Spinal cord (tissue), 10 donors: ENCODE measurements around the gene ATP7B. TPM values are rescaled to one million over a fixed set of nuclear protein-coding genes. Genes with fewer than 3 reads are reported as not detected.
"Not testable (repeated sequence)": the region's sequence is repeated elsewhere in the genome, so short reads cannot be mapped to it uniquely, and the experiment has no call there.

ENCODE experiments used
- DNase-seq, 6 donors: peaks; one replicate each; pipeline versions ENCODE4 v3.0.0 to v3.0.0-alpha.2; 2013 to 2015; ENCODE audit warnings: low spot score in 6 of 6, low read depth in 4 of 6
- H3K27ac ChIP-seq: one replicate; pipeline ENCODE4 v1.5.1; 2013; ENCODE audit warnings: low read depth, low read length, control low read depth
- H3K27me3 ChIP-seq: one replicate; pipeline ENCODE4 v1.6.1; 2013; ENCODE audit warnings: low read length; ENCODE audit not compliant: control insufficient read depth, insufficient read depth
- H3K36me3 ChIP-seq: one replicate; pipeline ENCODE4 v1.6.1; 2013; ENCODE audit warnings: low read length; ENCODE audit not compliant: control insufficient read depth, insufficient read depth
- H3K4me1 ChIP-seq: one replicate; pipeline ENCODE4 v1.6.1; 2013; ENCODE audit warnings: low read length; ENCODE audit not compliant: control insufficient read depth, insufficient read depth
- H3K4me3 ChIP-seq: one replicate; pipeline ENCODE4 v1.5.1; 2013; ENCODE audit warnings: low read depth, low read length, control low read depth
- H3K9me3 ChIP-seq: one replicate; pipeline ENCODE4 v1.6.1; 2013; ENCODE audit warnings: low read length; ENCODE audit not compliant: control insufficient read depth, insufficient read depth
- WGBS: methylation state at CpG from one replicate; pipeline ENCODE4 v1.1.5; 2013; ENCODE audit warnings: missing lambda C conversion rate; ENCODE audit not compliant: insufficient coverage; 5-methylcytosine and 5-hydroxymethylcytosine counted together
- polyA plus RNA-seq, 2 donors: library from polyadenylated mRNA; unstranded; fragments of 120-200 nt; gene quantifications; one replicate each; pipeline ENCODE4 v1.2.1, GENCODE V29; 2013; ENCODE audit not compliant: insufficient read length in 2 of 2
- total RNA-seq, 2 donors: library from RNA; depleted of rRNA in 1 of 2; stranded (reverse); fragments of 120-200 nt in 1 of 2; fragments of >200 nt in 1 of 2; gene quantifications; one replicate each; pipeline versions ENCODE4 v1.2.3 to v1.2.4, GENCODE V29; 2013 to 2014
- donor health status: healthy.

The ATP7B gene
- total and polyA plus RNA-seq, 4 donors = 9.8 to 13.0 (median 11.6) TPM

DNA sequence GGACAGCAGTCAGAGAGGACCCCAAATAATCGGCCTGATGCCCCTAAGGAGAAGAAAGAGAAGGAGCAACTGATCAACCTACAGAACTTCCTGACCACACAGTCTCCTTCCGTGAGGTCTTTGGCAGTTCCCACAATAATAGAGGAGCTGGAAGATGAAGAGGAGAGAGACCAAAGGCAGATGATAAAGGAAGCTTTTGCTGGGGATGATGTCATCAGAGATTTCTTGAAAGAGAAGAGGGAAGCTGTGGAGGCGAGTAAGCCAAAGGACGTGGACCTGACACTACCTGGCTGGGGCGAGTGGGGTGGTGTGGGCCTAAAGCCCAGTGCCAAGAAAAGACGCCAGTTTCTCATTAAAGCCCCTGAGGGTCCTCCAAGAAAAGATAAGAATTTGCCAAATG is 19.2 kb upstream of the ATP7B start:
- WGBS = 100% methylated on average over 2 of the region's 6 CpGs

GRCh38 chr13:52029569-52029968 is 18.3 kb upstream of the ATP7B start:
- Histone ChIP-seq H3K27me3 (no peaks in the 10 kb centered on the region), H3K4me3 (no peak overlapping the region), H3K36me3 (peaks cover 13% of the 10 kb centered on the region), H3K27ac (no peak overlapping the region), H3K9me3 (no peaks in the 10 kb centered on the region), H3K4me1 (no peaks in the 10 kb centered on the region)
- 98% methylated on average over 4 of the region's 4 CpGs for WGBS
- DNase-seq = no peak

More for the DNA sequence above, 19.2 kb upstream of the ATP7B start:
- DNase-seq, H3K9me3 ChIP-seq, H3K27ac ChIP-seq, H3K4me1 ChIP-seq, H3K4me3 ChIP-seq, H3K27me3 ChIP-seq: not testable (repeated sequence)
- peaks cover 13% of the 10 kb centered on the region for H3K36me3 ChIP-seq

DNA sequence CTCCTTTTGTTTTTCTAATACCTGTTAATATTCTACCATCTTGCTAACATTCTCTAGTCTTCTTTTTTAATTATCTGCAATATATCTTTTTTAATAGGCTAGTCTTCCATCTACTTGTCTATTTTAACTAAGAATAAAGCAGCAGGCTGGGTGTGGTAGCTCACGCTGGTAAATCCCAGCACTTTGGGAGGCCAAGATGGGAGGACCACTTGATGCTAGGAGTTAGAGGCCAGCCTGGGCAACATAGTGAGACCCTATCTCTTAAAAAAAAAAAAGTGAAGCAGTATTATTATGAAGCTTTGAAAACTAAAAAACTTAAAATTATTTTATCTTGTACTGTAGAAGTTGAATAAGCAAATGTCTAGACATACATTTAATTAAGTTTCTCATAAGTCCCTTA is 16.6 kb upstream of the ATP7B start:
- Histone ChIP-seq H3K36me3 (peaks cover 19% of the 10 kb centered on the region), H3K27me3 (no peaks in the 10 kb centered on the region), H3K4me3 (no peak overlapping the region), H3K4me1 (no peaks in the 10 kb centered on the region), H3K9me3 (no peaks in the 10 kb centered on the region), H3K27ac (no peak overlapping the region)
- DNase-seq = no peak
- WGBS = no CpG with 5 or more reads among the region's 1 CpG

- no peak for DNase-seq
- Histone ChIP-seq H3K27me3 (no peaks in the 10 kb centered on the region), H3K36me3 (peaks cover 33% of the 10 kb centered on the region), H3K4me3 (no peak overlapping the region), H3K27ac (no peak overlapping the region), H3K4me1 (no peaks in the 10 kb centered on the region), H3K9me3 (no peaks in the 10 kb centered on the region)
- WGBS = 94% methylated on average over 3 of the region's 3 CpGs
Observed at GRCh38 chr13:52026246-52026626, 15.0 kb upstream of the ATP7B start.

GRCh38 chr13:52025475-52026245 is 14.4 kb upstream of the ATP7B start:
- H3K36me3 ChIP-seq = peaks cover 35% of the 10 kb centered on the region

DNA sequence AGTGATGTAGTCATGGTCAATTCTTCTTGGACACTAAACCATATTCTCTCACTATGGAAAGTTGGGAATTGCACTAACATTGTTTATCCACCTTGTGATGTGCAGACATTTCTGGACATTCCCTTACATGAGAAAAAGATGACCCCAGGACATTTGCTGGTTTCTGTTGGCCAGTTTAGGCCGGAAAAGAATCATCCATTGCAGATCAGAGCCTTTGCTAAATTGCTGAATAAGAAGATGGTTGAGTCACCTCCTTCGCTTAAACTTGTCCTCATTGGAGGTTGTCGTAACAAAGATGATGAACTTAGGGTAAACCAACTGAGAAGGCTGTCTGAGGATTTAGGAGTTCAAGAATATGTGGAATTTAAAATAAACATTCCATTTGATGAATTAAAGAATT is 13.2 kb upstream of the ATP7B start, which contains the start of gene UTP14C:
Gene UTP14C, plus strand, starts transcription at position 211 of the 400 bp plus-strand sequence. CDS start 4,114 bp downstream, outside the sequence.
- Histone ChIP-seq H3K36me3 (peaks cover 40% of the 10 kb centered on the region), H3K9me3 (no peaks in the 10 kb centered on the region), H3K4me1 (no peaks in the 10 kb centered on the region), H3K27me3 (no peaks in the 10 kb centered on the region), H3K27ac (no peak within 1 kb of the TSS), H3K4me3 (no peak within 1 kb of the TSS)
- 100% methylated on average over 3 of the region's 3 CpGs for WGBS
- DNase-seq = no peak

More at GRCh38 chr13:52025475-52026245, 14.4 kb upstream of the ATP7B start:
- no peak for DNase-seq
- no peaks in the 10 kb centered on the region for H3K4me1 ChIP-seq
- no peak overlapping the region for H3K4me3 ChIP-seq
- H3K27me3 ChIP-seq = no peaks in the 10 kb centered on the region
- 96% methylated on average over 6 of the region's 8 CpGs for WGBS
- H3K27ac ChIP-seq = no peak overlapping the region
- no peaks in the 10 kb centered on the region for H3K9me3 ChIP-seq

DNA sequence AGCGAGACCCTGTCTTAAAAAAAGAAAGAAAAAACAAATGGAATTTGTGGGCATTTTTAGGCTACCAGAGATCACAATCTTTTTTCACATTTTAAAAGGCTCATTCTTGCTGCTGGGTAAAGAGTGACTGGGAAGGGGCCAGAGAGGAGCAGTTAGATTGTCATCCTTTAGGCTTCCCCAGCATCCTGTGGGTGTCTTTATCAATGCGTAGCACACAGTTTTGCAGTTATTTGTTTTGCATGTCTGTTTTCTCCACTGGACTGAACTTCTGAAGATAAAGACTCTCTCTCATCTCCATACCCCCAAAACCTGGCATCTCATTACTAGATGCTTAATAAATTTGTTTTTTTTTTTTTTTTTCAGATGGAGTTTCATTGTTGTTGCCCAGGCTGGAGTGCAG is 11.1 kb upstream of the ATP7B start:
- H3K36me3 ChIP-seq = peaks cover 38% of the 10 kb centered on the region

GRCh38 chr13:52020191-52020590 is 8.9 kb upstream of the ATP7B start:
- Histone ChIP-seq H3K27ac (no peak overlapping the region), H3K4me1 (no peaks in the 10 kb centered on the region), H3K4me3 (no peak overlapping the region), H3K36me3 (peaks cover 31% of the 10 kb centered on the region), H3K9me3 (no peaks in the 10 kb centered on the region), H3K27me3 (no peaks in the 10 kb centered on the region)
- WGBS = 100% methylated on average over 1 of the region's 3 CpGs
- no peak for DNase-seq

More for the DNA sequence above, 11.1 kb upstream of the ATP7B start:
- Histone ChIP-seq H3K27me3 (no peaks in the 10 kb centered on the region), H3K9me3 (no peaks in the 10 kb centered on the region), H3K27ac (no peak overlapping the region), H3K4me3 (no peak overlapping the region), H3K4me1 (no peaks in the 10 kb centered on the region)
- 100% methylated on average over 1 of the region's 2 CpGs for WGBS
- no peak for DNase-seq

DNA sequence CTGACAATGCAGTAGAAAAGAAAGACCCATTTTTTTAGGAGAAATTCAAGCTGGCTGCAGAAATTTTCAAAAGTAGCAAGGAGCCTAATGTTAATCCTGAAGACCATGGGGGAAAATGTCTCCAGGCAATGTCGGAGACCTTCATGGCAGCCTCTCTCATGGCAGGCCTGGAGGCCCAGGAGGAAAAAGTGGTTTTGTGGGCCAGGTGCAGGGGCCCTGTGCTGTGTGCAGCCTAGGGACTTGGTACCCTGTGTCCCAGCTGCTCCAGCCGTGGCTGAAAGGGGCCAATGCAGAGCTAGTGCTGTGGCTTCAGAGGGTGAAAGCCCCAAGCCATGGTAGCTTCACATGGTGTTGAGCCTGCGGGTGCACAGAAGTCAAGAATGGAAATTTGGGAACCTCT is 5.0 kb upstream of the ATP7B start:
- Histone ChIP-seq H3K4me3 (no peak overlapping the region), H3K4me1 (no peaks in the 10 kb centered on the region), H3K27ac (no peak overlapping the region), H3K27me3 (no peaks in the 10 kb centered on the region), H3K36me3 (peaks cover 12% of the 10 kb centered on the region), H3K9me3 (no peaks in the 10 kb centered on the region)
- 98% methylated on average over 3 of the region's 3 CpGs for WGBS
- no peak for DNase-seq

DNA sequence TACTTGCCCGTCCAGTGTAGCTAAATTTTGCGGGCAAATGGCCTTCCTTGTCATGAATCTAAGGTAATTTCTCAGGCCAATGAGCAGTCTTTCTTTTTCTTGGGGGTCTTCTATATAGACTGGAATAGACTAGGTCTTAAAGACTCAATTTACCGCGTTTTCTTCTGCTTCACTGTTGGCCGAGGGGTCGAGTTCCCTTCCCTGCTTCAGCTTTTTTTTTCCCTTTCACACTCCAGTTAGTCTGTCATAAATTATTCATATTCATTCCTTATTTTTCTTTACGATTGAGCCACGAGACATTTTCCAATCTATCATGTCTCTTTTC is 1.2 kb upstream of the ATP7B start:
- Histone ChIP-seq H3K4me3 (peak overlapping the region; percentile 98), H3K27me3 (no peaks in the 10 kb centered on the region), H3K27ac (peak overlapping the region; percentile 64), H3K9me3 (no peaks in the 10 kb centered on the region), H3K4me1 (peaks cover 5% of the 10 kb centered on the region), H3K36me3 (no peaks in the 10 kb centered on the region)
- no peak for DNase-seq
- 0% methylated on average over 8 of the region's 8 CpGs for WGBS
